Stimulated activated CD4-positive, alpha-beta T cell treated with anti-CD3 and anti-CD28 coated beads, Interleukin-15, amount 100 ng/mL, for 24 hours (primary cell): ENCODE measurements around the gene NXNL1.
"Not testable (repeated sequence)": the region's sequence is repeated elsewhere in the genome, so short reads cannot be mapped to it uniquely, and the experiment has no call there.

ENCODE experiments used
- DNase-seq: peaks from one replicate; pipeline ENCODE4 v3.0.0-alpha.2; 2020

Gene NXNL1, protein sequence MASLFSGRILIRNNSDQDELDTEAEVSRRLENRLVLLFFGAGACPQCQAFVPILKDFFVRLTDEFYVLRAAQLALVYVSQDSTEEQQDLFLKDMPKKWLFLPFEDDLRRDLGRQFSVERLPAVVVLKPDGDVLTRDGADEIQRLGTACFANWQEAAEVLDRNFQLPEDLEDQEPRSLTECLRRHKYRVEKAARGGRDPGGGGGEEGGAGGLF

GRCh38 chr19:17460372-17461230 lies at the start of gene NXNL1:
Gene NXNL1, minus strand, starts transcription at chr19:17460926. Its CDS starts 57 bp downstream, at chr19:17460869.
- DNase-seq: no peak

DNA sequence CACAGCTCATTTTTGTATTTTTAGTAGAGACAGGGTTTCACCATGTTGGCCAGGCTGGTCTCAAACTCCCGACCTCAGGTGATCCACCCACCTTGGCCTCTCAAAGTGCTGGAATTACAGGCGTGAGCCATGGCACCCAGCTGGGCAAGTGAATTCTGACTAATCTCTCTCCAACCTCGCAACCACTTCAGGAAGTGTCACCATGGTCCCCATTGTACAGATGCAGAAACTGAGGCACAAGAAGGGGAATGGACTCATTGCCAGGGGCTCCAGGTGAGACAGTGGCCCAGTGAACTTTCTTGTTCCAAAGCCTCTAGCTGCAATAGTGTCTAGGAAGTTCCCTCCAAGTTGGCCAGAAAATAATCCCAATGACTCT lies 47.8 kb upstream of the NXNL1 start:
- not testable (repeated sequence) for DNase-seq

DNA sequence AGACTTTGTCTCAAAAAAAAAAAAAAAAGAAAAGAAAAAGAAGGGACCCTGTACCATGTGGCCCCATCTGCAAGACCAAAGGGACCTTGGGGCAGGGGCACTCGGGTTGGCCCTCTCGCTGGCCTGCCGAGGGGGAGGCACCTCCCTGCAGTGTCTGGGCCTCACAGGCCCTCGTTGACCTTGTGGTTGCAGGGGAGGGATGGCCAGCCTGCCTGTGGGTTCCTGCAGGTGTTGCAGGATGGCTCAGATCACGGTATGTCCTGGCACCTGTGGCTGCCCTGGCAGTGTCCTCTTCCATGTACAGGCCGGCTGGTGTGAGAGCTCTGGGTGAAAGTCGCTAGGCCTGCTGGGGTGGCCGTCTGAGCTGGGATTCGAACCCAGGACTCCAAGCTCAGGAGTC lies 46.0 kb upstream of the NXNL1 start:
- DNase-seq: no peak

DNA sequence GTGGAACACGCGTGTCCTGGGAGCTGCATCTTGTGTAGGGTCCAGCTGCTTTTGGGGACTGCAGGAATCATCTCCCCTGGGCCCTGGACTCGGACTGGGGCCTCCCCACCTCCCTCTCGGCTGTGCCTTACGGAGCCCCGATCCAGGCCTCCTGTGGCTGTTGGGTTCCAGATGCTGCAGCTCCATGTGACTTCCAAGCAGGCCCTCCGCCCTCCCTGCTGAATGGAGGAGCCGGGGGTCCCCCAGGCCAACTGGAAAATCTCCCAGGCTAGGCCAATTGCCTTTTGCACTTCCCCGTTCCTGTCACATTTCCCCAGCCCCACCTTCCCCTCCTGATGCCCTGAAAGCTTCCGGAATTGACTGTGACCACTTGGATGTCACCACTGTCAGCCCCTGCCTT lies 44.5 kb upstream of the NXNL1 start:
- no peak for DNase-seq

- no peak for DNase-seq
Observed at GRCh38 chr19:17504456-17504855, 43.7 kb upstream of the NXNL1 start.

- no peak for DNase-seq
Observed at GRCh38 chr19:17504030-17504429, 43.3 kb upstream of the NXNL1 start.

DNA sequence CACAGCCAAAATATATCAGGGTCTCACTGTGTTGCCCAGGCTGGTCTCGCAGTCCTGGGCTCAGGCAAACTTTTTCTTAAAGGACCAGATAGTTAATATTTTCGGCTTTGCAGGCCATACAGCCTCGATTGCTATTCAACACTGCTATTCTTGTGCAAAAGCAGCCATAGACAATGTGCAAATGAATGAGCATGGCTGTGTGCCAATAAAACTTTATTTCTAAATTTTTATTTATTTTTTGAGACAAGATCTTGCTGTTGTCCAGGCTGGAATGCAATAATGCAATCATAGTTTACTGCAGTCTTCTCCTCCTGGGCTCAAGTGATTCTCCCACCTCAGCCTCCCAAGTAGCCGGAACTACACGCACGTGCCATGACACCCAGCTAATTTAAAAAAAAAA lies 42.5 kb upstream of the NXNL1 start:
- DNase-seq: no peak

- DNase-seq: no peak
Observed at GRCh38 chr19:17500447-17501198, 39.9 kb upstream of the NXNL1 start.

GRCh38 chr19:17499648-17500446 lies 39.1 kb upstream of the NXNL1 start:
- no peak for DNase-seq

- not testable (repeated sequence) for DNase-seq
Observed at GRCh38 chr19:17499025-17499424, 38.3 kb upstream of the NXNL1 start.

DNA sequence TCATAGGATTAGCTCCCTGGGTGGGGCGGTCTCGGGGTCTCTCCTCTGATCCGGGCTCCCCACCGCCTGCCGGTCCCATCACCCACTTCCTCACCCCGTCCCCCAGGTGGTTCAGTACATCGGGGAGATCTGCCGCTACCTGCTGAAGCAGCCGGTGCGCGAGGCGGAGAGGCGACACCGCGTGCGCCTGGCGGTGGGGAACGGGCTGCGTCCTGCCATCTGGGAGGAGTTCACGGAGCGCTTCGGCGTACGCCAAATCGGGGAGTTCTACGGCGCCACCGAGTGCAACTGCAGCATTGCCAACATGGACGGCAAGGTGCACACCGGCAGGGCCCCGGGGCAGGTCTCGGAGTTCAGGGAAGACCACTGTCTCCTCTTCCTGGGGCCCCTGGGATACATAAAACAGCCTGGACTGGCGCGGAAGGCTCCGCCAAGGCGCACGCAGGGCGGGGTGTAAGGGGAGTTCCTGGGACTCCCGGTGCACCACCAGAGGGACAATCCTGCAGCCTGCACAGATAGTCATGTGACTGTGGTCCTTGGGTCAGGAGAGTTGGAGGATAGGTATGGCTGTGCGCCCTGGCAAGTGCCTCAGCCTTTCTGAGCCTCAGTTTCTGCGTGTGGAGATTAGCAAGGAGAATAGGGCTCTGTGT lies 36.5 kb upstream of the NXNL1 start:
- DNase-seq: no peak

GRCh38 chr19:17496337-17496997 lies 35.7 kb upstream of the NXNL1 start:
- peak; percentile 90 for DNase-seq

DNA sequence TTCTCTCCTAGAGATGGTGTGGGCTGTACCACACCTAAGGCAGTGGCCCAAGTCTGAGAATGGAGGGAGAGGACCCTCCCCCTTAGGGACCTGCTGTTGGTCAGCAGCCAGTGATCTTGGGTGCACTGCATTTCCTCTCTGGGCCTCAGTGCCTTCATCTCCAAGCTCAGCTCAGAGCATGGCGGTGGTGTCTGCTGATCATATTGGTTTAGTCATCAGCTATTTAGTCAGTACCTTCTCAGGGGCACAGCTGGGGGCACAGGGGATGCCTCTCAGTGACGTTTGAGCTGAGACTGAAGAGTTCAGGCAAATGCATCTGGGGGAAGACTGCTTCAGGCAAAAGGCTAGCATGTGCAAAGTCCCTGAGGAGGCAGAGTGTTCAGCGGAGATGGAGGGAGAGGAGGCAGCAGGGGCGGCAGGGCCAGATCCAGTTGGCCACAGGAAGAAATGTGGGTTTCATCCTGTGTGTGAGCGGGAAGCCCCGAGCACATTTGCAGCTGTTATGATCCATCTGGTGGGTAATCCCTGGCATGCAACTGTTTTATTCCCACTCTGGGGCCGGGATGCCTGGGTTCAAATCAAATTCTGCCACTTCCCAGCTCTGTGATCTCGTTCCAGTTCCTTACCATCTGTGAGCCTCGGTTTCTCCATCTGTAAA lies 35.0 kb upstream of the NXNL1 start:
- no peak for DNase-seq

- no peak for DNase-seq
Observed at GRCh38 chr19:17491287-17491686, 30.6 kb upstream of the NXNL1 start.

GRCh38 chr19:17490411-17490810 lies 29.7 kb upstream of the NXNL1 start:
- no peak for DNase-seq

DNA sequence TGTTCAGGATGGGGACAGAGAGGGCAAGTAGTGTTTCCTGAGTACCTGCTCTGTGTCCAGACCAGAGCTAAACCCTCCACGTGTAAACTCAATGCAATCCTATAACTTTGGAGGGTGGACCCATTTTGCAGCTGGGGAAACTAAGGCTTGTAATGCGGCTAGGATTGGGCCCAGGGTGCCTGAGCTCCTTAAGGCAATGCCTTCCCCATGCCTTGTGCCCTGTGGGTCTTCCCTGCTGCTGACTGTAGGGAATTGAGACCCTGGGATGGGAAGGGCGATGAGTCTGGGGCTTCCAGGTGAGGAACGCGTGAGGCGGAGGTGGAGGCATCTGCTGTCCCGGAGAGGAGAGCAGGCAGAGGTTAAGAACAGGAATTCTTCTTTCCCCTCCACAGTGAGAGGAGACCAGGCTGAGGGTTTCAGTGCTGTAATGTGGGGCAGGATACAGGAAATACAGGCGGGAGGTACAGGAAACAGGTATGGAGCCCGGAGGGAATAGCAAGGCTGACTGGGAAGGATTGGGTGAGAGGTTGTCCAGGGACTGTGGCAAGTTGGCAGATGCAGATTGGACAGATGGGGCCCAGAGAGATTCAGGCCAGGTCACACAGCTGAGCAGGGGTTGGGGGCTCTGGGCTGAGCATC lies 28.8 kb upstream of the NXNL1 start:
- no peak for DNase-seq

DNA sequence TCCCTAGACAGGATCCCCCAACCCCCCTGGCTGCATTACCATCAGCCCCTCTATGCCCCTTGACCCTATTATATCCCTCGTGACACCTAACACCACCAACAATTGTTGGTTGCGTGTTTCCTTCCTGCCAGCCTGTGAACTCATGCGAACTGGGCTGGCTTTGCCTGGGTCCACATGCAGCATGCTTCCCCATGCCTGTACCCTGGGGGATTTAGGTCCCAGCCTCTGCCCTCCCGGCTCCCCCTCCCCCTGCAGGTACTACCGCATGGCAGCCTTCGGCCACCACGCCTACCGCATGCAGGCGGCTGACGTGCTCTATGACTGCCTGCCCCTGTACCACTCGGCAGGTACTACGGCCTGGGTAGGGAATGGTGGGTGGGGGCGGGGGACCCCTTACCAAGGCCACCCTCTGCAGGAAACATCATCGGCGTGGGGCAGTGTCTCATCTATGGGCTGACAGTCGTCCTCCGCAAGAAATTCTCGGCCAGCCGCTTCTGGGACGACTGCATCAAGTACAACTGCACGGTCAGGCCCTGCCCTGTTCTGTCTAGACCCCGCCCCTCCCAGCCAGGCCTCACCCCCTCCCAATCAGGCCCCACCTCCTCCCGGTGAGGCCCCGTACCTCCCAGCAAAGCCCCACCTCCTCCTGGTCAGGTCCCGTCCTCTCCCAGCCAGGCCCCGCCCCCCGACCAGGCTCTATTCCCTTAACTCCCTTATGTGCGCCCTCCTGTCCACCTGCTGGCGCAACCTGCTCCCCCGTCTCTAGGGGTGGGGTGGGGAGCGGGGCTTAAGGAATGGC lies 28.1 kb upstream of the NXNL1 start:
- DNase-seq: peak; percentile 92

DNA sequence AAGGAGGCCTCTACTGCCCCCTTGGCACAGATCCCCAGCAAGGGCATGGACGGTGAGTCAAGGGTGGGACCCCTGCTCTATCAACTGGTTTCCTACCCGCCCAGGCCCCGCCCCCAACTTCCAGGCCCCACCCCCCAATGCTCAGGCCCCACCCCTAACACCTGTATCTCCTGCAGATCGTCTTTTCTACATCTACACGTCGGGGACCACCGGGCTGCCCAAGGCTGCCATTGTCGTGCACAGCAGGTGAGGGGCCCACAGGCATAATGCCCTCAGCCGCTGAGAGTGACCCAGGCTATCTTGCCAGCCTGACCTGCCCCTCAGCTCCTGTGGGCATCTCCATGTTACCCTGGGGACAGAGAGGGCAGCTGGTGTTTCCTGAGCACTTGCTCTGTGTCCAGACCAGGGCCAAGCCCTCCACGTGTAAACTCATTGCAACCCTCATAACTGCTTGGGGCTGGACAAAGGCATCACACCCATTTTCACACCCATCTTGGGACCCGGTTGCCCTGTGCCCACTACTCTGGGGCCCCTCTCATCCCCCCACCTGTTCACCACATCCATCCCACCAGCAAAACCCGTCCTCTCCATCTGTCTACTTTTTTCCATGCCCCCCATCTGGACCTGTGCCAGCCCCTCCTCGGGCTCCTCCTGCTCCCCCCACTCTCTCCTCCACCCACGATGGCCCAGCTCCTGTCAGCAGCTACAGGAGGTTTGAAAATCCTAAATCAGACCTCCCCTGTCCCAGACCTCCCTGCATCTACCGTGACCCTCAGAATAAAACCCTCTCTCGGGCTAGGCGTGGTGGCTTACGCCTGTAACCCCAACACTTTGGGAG lies 26.8 kb upstream of the NXNL1 start:
- DNase-seq: no peak
